IPS-18a (cell line): Measurements from ENCODE around the gene TBC1D7.

Experiments used
- H3K27ac ChIP-seq: one replicate; pipeline ENCODE4 v1.5.1; 2013; ENCODE audit warnings: low read length
- H3K27me3 ChIP-seq: one replicate; pipeline ENCODE4 v1.6.1; 2013; ENCODE audit warnings: mild to moderate bottlenecking, low read length; ENCODE audit not compliant: control insufficient read depth, insufficient read depth
- H3K36me3 ChIP-seq: one replicate; pipeline ENCODE4 v1.6.1; 2013; ENCODE audit warnings: low read depth, low read length; ENCODE audit not compliant: control insufficient read depth
- H3K4me1 ChIP-seq: one replicate; pipeline ENCODE4 v1.6.1; 2013; ENCODE audit warnings: low read depth, low read length; ENCODE audit not compliant: control insufficient read depth
- H3K4me3 ChIP-seq: one replicate; pipeline ENCODE4 v1.5.1; 2013; ENCODE audit warnings: low read length
- H3K9ac ChIP-seq: one replicate; pipeline ENCODE4 v1.6.1; 2013; ENCODE audit warnings: mild to moderate bottlenecking, low read length, moderate library complexity
- H3K9me3 ChIP-seq: one replicate; pipeline ENCODE4 v1.6.1; 2013; ENCODE audit warnings: low read depth, low read length; ENCODE audit not compliant: control insufficient read depth

Gene TBC1D7

GRCh38 chr6:13299403-13299821 is 28.9 kb downstream of the TBC1D7 start:
- Histone ChIP-seq H3K27me3 (no peaks in the 10 kb centered on the region), H3K4me3 (no peak overlapping the region), H3K9ac (no peak overlapping the region), H3K9me3 (no peaks in the 10 kb centered on the region), H3K36me3 (peaks cover 35% of the 10 kb centered on the region), H3K27ac (no peak overlapping the region), H3K4me1 (no peaks in the 10 kb centered on the region)

DNA sequence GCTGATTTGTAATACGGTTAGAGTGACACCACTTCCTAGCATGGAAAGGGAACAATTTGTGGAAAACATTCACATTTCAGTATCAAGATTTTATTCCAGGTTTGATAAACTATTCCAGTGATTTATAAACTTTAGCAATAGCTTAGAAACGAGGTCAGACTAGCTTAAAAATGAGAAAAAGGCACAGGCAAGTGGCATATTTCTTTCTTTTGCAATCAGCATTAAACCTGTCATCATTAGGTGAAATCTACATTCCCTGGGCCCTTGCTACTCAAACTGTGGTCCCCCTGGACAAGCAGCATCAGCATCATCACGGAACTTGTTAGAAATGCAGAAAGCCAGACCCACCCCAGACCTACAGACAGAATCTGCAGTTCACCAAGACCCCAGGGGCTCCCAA is 29.9 kb downstream of the TBC1D7 start:
- H3K36me3 ChIP-seq, result peaks cover 34% of the 10 kb centered on the region
- H3K4me3 ChIP-seq, result no peak overlapping the region
- no peak overlapping the region for H3K9ac ChIP-seq
- H3K27me3 ChIP-seq, result no peaks in the 10 kb centered on the region
- no peaks in the 10 kb centered on the region for H3K4me1 ChIP-seq
- no peak overlapping the region for H3K27ac ChIP-seq
- H3K9me3 ChIP-seq, result no peaks in the 10 kb centered on the region

GRCh38 chr6:13297391-13297790 is 30.9 kb downstream of the TBC1D7 start:
- H3K9me3 ChIP-seq, result no peaks in the 10 kb centered on the region
- H3K27ac ChIP-seq, result no peak overlapping the region
- H3K27me3 ChIP-seq, result no peaks in the 10 kb centered on the region
- no peaks in the 10 kb centered on the region for H3K4me1 ChIP-seq
- H3K36me3 ChIP-seq, result peaks cover 25% of the 10 kb centered on the region
- H3K4me3 ChIP-seq, result no peak overlapping the region
- H3K9ac ChIP-seq, result no peak overlapping the region

- H3K36me3 ChIP-seq, result peaks cover 22% of the 10 kb centered on the region
- H3K9ac ChIP-seq, result no peak overlapping the region
- H3K4me3 ChIP-seq, result no peak overlapping the region
- no peaks in the 10 kb centered on the region for H3K27me3 ChIP-seq
- no peaks in the 10 kb centered on the region for H3K9me3 ChIP-seq
- no peaks in the 10 kb centered on the region for H3K4me1 ChIP-seq
- H3K27ac ChIP-seq, result no peak overlapping the region
Measured at GRCh38 chr6:13296536-13296997, 31.8 kb downstream of the TBC1D7 start.

GRCh38 chr6:13295576-13295975 is 32.8 kb downstream of the TBC1D7 start:
- no peaks in the 10 kb centered on the region for H3K9me3 ChIP-seq

GRCh38 chr6:13294499-13295069 is 33.8 kb downstream of the TBC1D7 start:
- Histone ChIP-seq H3K9ac (no peak overlapping the region), H3K9me3 (no peaks in the 10 kb centered on the region), H3K4me3 (no peak overlapping the region), H3K36me3 (peaks cover 15% of the 10 kb centered on the region), H3K27me3 (no peaks in the 10 kb centered on the region), H3K27ac (no peak overlapping the region), H3K4me1 (no peaks in the 10 kb centered on the region)

More at GRCh38 chr6:13295576-13295975, 32.8 kb downstream of the TBC1D7 start:
- no peak overlapping the region for H3K4me3 ChIP-seq
- H3K27me3 ChIP-seq, result no peaks in the 10 kb centered on the region
- H3K27ac ChIP-seq, result no peak overlapping the region
- no peak overlapping the region for H3K9ac ChIP-seq
- peaks cover 15% of the 10 kb centered on the region for H3K36me3 ChIP-seq
- no peaks in the 10 kb centered on the region for H3K4me1 ChIP-seq

DNA sequence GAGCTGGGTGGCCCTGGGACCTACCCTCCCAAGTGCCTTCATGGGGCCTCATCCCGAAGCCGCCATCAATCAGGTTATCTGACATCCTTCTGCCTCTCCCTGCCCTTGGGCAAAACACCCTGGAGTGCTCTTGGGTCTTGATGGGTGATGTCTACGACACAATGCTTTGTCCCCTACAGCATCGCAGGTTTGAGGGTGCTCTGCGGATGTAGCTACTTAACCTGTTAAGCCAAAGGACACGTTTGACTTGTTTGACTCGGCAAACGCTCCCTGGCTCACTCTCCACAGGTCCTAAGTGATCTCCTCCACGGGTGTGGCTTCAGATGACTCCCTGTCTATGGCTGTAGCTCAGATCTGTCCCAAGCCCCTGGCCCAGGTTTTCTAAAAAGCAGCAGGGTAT is 35.6 kb downstream of the TBC1D7 start:
- Histone ChIP-seq H3K9ac (no peak overlapping the region), H3K27ac (no peak overlapping the region), H3K9me3 (no peaks in the 10 kb centered on the region), H3K36me3 (peaks cover 15% of the 10 kb centered on the region), H3K4me3 (no peak overlapping the region), H3K4me1 (no peaks in the 10 kb centered on the region), H3K27me3 (no peaks in the 10 kb centered on the region)

DNA sequence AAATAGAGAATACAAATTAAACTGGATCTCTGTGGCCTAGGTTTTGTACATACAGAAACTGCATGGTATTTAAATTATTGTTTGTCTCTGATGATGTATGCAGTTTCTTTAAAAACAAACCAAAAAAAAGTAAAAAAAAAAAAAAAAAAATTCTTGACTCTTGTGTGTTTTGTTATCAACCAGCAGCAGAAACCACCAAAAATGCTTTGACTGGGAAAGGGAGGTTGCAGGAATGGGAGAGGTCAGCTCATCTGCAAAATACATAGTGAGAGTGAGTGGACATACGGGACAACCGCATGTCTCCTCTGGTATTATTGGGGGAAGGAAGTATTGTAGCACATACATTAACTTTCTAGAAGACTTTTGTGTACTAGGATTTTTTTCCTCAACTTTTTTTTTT is 38.0 kb downstream of the TBC1D7 start:
- peaks cover 17% of the 10 kb centered on the region for H3K36me3 ChIP-seq
- no peaks in the 10 kb centered on the region for H3K9me3 ChIP-seq
- no peak overlapping the region for H3K27ac ChIP-seq
- H3K9ac ChIP-seq, result no peak overlapping the region
- H3K4me3 ChIP-seq, result no peak overlapping the region
- H3K4me1 ChIP-seq, result no peaks in the 10 kb centered on the region
- H3K27me3 ChIP-seq, result no peaks in the 10 kb centered on the region

GRCh38 chr6:13289789-13290318 is 38.5 kb downstream of the TBC1D7 start:
- no peak overlapping the region for H3K27ac ChIP-seq
- no peaks in the 10 kb centered on the region for H3K27me3 ChIP-seq
- H3K36me3 ChIP-seq, result peaks cover 13% of the 10 kb centered on the region

GRCh38 chr6:13288969-13289391 is 39.4 kb downstream of the TBC1D7 start:
- H3K9me3 ChIP-seq, result no peaks in the 10 kb centered on the region
- H3K4me1 ChIP-seq, result no peaks in the 10 kb centered on the region
- H3K27me3 ChIP-seq, result no peaks in the 10 kb centered on the region
- H3K9ac ChIP-seq, result no peak overlapping the region
- H3K4me3 ChIP-seq, result no peak overlapping the region
- H3K36me3 ChIP-seq, result peaks cover 4% of the 10 kb centered on the region
- no peak overlapping the region for H3K27ac ChIP-seq

More at GRCh38 chr6:13289789-13290318, 38.5 kb downstream of the TBC1D7 start:
- no peaks in the 10 kb centered on the region for H3K9me3 ChIP-seq
- no peak overlapping the region for H3K4me3 ChIP-seq
- H3K9ac ChIP-seq, result no peak overlapping the region
- H3K4me1 ChIP-seq, result no peaks in the 10 kb centered on the region

DNA sequence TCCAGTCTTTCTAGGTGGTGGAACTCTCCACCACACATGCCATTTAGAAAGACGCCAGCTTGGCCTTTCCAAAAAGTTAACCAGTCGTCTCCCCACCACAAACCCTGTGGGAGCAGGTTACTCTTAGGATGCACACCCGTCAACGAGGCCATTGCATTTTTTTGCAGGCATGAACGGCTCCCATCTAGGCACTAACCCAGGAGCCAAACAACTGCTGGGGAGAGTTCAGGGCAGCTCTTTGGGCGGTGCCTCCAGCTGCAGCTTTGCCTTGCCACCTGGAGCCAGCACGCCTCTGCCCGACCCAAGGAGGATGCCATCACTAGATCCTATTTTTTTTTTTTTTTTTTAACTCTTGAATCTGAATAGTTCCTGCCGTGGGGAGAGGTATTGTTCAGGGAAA is 39.9 kb downstream of the TBC1D7 start:
- Histone ChIP-seq H3K36me3 (peaks cover 2% of the 10 kb centered on the region), H3K9me3 (no peaks in the 10 kb centered on the region), H3K27me3 (no peaks in the 10 kb centered on the region), H3K4me1 (no peaks in the 10 kb centered on the region), H3K27ac (no peak overlapping the region), H3K4me3 (no peak overlapping the region), H3K9ac (no peak overlapping the region)

DNA sequence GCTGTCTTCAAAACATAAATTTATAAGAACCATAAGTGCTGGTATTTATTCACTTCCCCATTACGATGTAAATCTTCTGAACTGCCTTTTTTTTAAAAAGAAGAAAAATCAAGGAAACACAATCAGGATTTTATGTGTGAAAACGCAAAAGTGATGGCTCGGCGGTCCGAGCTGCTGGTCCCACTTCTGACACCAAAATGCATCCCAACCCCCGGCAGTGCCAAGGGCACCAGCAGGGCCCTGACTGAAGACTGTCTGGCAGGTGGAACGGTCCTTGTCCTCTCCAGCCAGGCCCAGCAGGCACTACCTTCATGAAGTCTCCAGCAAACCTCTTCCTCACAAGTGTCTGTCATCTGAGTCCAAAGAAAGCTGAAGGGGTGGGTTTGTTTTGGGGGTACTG is 41.2 kb downstream of the TBC1D7 start:
- H3K27ac ChIP-seq, result no peak overlapping the region
- H3K36me3 ChIP-seq, result peaks cover 2% of the 10 kb centered on the region

More for the DNA sequence above, 41.2 kb downstream of the TBC1D7 start:
- H3K4me1 ChIP-seq, result no peaks in the 10 kb centered on the region
- no peaks in the 10 kb centered on the region for H3K27me3 ChIP-seq
- no peak overlapping the region for H3K9ac ChIP-seq
- no peaks in the 10 kb centered on the region for H3K9me3 ChIP-seq
- no peak overlapping the region for H3K4me3 ChIP-seq
